HG03025 (cell line): ENCODE measurements around the gene BCAR3.
"Not testable (repeated sequence)": the region's sequence is repeated elsewhere in the genome, so short reads cannot be mapped to it uniquely, and the experiment has no call there.

Source experiments
- ATAC-seq: cut with Tn5 transposase; IDR thresholded peaks from one replicate; pipeline ENCODE4 v1.9.1; 2021; ENCODE audit warnings: mild to moderate bottlenecking, moderate library complexity; ENCODE audit not compliant: unreplicated experiment, low FRiP score

The BCAR3 gene

DNA sequence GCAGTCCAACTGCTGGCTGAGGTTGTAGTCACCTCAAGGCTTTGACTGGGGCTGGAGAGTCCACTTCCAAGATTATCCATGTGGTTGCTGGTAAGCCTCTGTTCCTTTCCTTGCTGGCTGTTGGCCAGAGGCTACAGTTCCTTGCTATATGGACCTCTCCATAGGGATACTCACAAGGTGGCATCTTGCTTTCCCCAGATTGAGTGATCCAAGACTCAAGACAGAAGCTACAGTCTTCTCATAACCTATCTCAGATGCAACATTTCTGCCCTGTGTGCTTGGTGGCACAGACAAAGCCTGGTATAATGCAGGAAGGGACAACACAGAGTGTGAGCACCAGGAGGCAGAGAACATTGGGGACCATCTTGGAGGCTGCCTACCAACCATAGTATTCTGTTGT lies 121.9 kb downstream of the BCAR3 start:
- ATAC-seq = no peak

- no peak for ATAC-seq
Observed at GRCh38 chr1:93559045-93559444, 122.6 kb downstream of the BCAR3 start.

- ATAC-seq = no peak
Observed at GRCh38 chr1:93556291-93556690, 125.3 kb downstream of the BCAR3 start.

GRCh38 chr1:93554883-93555872 lies 126.5 kb downstream of the BCAR3 start:
- no peak for ATAC-seq

DNA sequence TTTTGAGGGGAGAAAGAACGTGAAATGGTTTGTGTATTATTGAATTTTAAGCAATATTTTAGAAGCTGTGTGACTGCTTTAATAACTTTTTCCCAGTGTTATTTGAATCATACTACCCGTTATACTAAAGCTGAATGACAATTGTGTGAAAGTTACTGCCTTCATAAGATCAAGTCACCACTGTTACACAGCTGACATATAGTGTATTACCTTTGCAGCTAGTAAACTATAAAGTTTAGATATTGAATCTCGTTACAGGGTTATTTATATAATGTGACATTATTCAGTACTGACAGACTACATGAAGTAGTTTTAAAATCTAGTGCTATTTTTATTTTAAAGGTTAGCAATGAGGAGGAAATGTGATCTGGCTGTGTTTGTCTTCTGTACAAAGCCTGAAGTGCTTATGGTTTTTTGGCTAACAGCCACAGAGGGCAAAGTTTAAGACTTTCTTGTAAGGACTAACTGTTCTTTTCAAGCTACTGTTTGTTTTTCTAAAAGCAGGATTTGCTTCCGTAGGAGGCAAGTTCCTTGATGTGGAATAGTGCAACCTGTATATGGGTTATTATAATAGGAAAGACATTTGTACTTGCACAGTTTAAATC lies 127.6 kb downstream of the BCAR3 start:
- ATAC-seq = not testable (repeated sequence)

- no peak for ATAC-seq
Observed at GRCh38 chr1:93552741-93553455, 128.7 kb downstream of the BCAR3 start.

DNA sequence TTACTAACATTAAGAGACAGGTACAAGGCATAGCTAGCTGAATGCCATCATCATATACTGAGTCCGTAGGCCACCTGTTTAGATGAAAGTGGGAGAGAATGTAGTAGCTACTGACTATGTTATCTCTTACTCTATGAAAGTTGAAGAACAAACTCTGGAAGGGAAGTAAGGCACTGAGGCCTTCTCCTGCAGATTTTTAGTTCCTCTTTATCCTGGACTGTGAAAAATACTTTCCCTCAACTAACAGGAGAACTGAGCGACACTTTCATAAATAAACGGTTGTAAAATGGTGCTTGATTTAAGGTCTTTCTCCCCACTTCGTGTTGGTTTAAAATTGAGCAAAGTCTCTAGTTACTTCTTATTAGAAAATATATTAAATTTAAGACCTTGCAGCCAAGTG lies 131.8 kb downstream of the BCAR3 start:
- ATAC-seq = no peak

- ATAC-seq = no peak
Observed at GRCh38 chr1:93549131-93549530, 132.5 kb downstream of the BCAR3 start.

GRCh38 chr1:93546162-93546863 lies 135.3 kb downstream of the BCAR3 start:
- no peak for ATAC-seq

DNA sequence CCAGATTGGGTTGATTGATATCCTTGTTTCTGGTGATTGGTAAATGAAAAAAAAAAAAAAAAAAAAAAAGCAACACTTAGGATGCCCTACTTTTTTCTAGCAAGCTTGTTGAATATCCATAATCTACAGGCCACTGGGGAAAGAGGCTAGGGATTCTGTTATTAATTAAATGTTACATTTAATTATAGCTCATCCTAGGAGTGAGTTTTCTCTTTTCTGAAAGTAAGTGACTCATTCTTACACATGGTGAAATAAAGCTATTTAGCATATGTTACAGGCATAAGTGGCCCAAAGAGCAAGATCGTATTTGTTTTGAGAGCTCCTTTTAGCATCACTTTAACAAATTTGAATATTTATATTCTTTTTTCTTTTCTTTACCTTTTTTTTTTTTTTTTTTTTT lies 139.2 kb downstream of the BCAR3 start:
- no peak for ATAC-seq

DNA sequence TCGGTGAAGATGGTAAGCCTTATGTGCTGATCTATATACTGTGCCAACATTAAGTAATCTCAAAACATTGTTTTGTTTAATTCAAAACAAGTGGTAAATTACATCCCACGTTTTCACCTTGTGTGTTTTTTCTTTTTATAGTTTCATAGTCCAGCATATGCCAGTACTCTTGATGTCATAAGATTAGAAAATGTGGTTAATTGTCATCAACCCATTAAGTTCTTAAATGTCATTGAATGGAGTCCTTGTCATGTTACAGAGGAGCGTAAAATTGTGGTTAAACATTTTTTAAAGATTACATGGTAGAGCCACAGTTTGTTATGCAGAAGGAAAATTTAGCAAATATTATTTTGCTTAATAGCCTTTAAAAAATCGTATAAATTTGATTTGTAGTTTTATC lies 140.6 kb downstream of the BCAR3 start:
- no peak for ATAC-seq

GRCh38 chr1:93537924-93538323 lies 143.7 kb downstream of the BCAR3 start:
- no peak for ATAC-seq

DNA sequence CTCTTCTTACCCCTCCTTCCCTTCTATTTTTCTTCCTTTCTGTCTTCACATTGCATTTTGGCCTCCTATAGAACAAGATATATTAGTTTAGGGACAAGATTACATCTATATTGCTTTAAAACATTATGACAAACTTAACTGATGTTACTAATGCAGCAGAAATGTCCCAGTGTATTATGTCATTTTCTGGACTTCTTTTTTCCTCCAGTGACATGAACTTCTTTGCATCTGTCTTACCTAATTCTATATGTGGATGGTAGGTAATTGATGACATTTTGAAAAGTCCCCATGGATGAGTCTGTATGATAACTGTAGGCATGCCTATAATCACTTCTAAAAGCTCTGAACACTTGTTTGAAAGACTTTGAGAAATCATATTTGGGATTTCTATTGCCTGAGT lies 144.2 kb downstream of the BCAR3 start:
- no peak for ATAC-seq

DNA sequence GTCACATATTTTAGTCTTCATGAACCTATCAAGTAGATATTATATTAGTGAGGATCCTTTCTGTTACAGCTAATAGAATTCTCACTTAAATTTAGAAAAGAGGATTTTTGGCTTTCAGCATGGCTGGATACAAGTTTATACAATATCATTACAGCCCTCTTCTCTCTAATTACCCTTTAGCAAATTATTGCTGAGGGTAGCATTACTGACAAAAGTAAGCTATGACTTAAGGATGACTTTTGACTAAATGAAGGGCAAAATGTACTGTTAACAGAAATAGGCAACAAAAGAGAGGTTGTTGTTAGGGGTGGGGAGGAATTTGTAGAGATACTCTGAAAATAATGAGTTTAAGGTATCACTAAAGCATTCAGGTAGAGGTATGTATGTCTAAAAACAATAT lies 148.0 kb downstream of the BCAR3 start:
- ATAC-seq = no peak

- ATAC-seq = no peak
Observed at GRCh38 chr1:93532780-93533378, 148.8 kb downstream of the BCAR3 start.

GRCh38 chr1:93531193-93531592 lies 150.4 kb downstream of the BCAR3 start:
- no peak for ATAC-seq

DNA sequence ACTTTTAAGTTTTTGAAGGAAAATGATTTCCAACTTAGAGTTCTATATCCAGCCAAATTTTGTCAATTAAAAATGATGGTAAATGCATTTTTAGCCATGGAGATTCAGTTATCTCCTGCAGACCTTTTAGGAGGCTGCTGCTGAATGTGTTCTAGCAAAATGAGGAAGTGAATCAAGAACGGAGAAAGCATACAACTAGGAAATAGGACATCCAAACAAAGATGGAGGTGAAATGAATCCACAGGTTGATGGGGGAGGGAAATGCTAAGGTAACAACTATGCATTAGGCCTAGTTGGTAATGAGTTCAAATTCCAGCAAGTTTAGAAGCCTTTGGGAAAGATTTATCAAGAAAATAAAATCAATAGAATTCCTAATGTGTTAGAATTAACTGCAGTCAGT lies 153.2 kb downstream of the BCAR3 start:
- no peak for ATAC-seq

- ATAC-seq = no peak
Observed at GRCh38 chr1:93526431-93526830, 155.2 kb downstream of the BCAR3 start.

DNA sequence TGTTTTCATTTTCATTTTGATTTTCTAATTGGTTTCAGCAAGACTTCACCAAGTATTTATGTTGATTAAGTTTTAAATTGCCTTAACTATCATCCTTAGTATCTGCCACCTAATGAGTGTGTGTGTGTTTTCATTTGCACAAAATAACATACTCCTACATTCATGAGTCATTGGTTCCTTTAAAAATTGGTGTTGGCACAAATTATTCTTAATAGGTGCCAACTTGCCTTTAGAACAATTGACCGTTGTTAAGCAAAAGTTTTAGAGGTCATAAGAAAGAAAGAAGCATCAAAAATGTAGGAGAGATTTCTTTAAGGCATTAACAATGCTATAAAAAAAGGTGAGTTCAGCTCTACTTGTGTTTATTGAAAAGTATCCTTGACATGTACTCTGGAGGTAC lies 156.2 kb downstream of the BCAR3 start:
- ATAC-seq = no peak

- no peak for ATAC-seq
Observed at GRCh38 chr1:93522721-93523120, 158.9 kb downstream of the BCAR3 start.
